DMS 273 (cell line): ENCODE measurements around the gene APOF.
"Not testable (repeated sequence)": the region's sequence is repeated elsewhere in the genome, so short reads cannot be mapped to it uniquely, and the experiment has no call there.

ENCODE experiments used
- DNase-seq: peaks from one replicate; lab custom pipeline; 2025; ENCODE audit not compliant: unreplicated experiment; lab: John Stamatoyannopoulos, UW

APOF gene

GRCh38 chr12:56373515-56373914 is 10.9 kb upstream of the APOF start:
- no peak for DNase-seq

GRCh38 chr12:56366948-56367347 is 4.3 kb upstream of the APOF start:
- no peak for DNase-seq

- DNase-seq: no peak
Measured at GRCh38 chr12:56361487-56362129, 1.0 kb downstream of the APOF start.

- peak; percentile 99 for DNase-seq
Measured at GRCh38 chr12:56359851-56360767, 2.5 kb downstream of the APOF start, which contains the start of gene STAT2. Gene STAT2 (minus strand): TSS chr12:56360107. CDS start chr12:56356571, 3,536 bp downstream.

- no peak for DNase-seq
Measured at GRCh38 chr12:56358836-56359532, 3.7 kb downstream of the APOF start.

- no peak for DNase-seq
Measured at GRCh38 chr12:56351325-56351724, 11.3 kb downstream of the APOF start.

GRCh38 chr12:56350662-56351061 is 12.0 kb downstream of the APOF start:
- DNase-seq: no peak

- DNase-seq: no peak
Measured at GRCh38 chr12:56348776-56349175, 13.9 kb downstream of the APOF start.

- not testable (repeated sequence) for DNase-seq
Measured at GRCh38 chr12:56347255-56347654, 15.4 kb downstream of the APOF start.

GRCh38 chr12:56346675-56347074 is 16.0 kb downstream of the APOF start:
- no peak for DNase-seq

- not testable (repeated sequence) for DNase-seq
Measured at GRCh38 chr12:56342290-56342689, 20.4 kb downstream of the APOF start.

GRCh38 chr12:56341616-56342015 is 21.0 kb downstream of the APOF start:
- DNase-seq: peak; percentile 13

- no peak for DNase-seq
Measured at GRCh38 chr12:56339158-56339422, 23.6 kb downstream of the APOF start.

GRCh38 chr12:56338308-56339157 is 24.1 kb downstream of the APOF start, which contains the start of gene IL23A:
Gene IL23A (plus strand): TSS chr12:56338884. CDS start chr12:56339045, 161 bp downstream.
- no peak for DNase-seq

- no peak for DNase-seq
Measured at GRCh38 chr12:56337753-56338251, 24.9 kb downstream of the APOF start.

GRCh38 chr12:56336361-56337167 is 26.1 kb downstream of the APOF start:
- no peak for DNase-seq

- not testable (repeated sequence) for DNase-seq
Measured at GRCh38 chr12:56335527-56335926, 27.1 kb downstream of the APOF start.

- DNase-seq: no peak
Measured at GRCh38 chr12:56334490-56334793, 28.2 kb downstream of the APOF start.

GRCh38 chr12:56333679-56334489 is 28.8 kb downstream of the APOF start, which contains the start of gene PAN2:
Gene PAN2 (minus strand): TSS chr12:56334000. CDS start chr12:56333094, 906 bp downstream.
- peak; percentile 97 for DNase-seq
